ES-I3 (cell line): ENCODE data around the gene S100A10.

Experiments used
- H3K36me3 ChIP-seq: 2 replicates; pipeline ENCODE4 v1.6.1; 2013; ENCODE audit warnings: mild to moderate bottlenecking, low read length, control low read depth, moderate library complexity; ENCODE audit not compliant: insufficient read depth
- H3K4me1 ChIP-seq: 2 replicates; pipeline ENCODE4 v1.6.1; 2013; ENCODE audit warnings: mild to moderate bottlenecking, control low read depth, low read length; ENCODE audit not compliant: insufficient read depth
- H3K9ac ChIP-seq: 2 replicates; pipeline ENCODE4 v1.6.1; 2013; ENCODE audit warnings: low read depth, mild to moderate bottlenecking, low read length, moderate library complexity
- H3K9me3 ChIP-seq: 2 replicates; pipeline ENCODE4 v1.6.1; 2013; ENCODE audit warnings: mild to moderate bottlenecking, low read length, moderate library complexity; ENCODE audit not compliant: control insufficient read depth, insufficient read depth

The S100A10 gene

GRCh38 chr1:151949371-151950193, 44.1 kb downstream of the S100A10 start:
- H3K4me1 ChIP-seq, result peaks cover 19% of the 10 kb centered on the region

GRCh38 chr1:151948506-151948905, 45.2 kb downstream of the S100A10 start:
- Histone ChIP-seq H3K9me3 (no peaks in the 10 kb centered on the region), H3K9ac (no peak overlapping the region), H3K36me3 (no peaks in the 10 kb centered on the region), H3K4me1 (peaks cover 19% of the 10 kb centered on the region)

More at GRCh38 chr1:151949371-151950193, 44.1 kb downstream of the S100A10 start:
- Histone ChIP-seq H3K9ac (no peak overlapping the region), H3K36me3 (no peaks in the 10 kb centered on the region), H3K9me3 (no peaks in the 10 kb centered on the region)

- Histone ChIP-seq H3K9ac (no peak overlapping the region), H3K36me3 (no peaks in the 10 kb centered on the region), H3K9me3 (no peaks in the 10 kb centered on the region), H3K4me1 (peaks cover 19% of the 10 kb centered on the region)
Measured at GRCh38 chr1:151947140-151947539, 46.5 kb downstream of the S100A10 start.

- no peaks in the 10 kb centered on the region for H3K9me3 ChIP-seq
- no peak overlapping the region for H3K9ac ChIP-seq
- no peaks in the 10 kb centered on the region for H3K36me3 ChIP-seq
- peaks cover 20% of the 10 kb centered on the region for H3K4me1 ChIP-seq
Measured at GRCh38 chr1:151945725-151946722, 47.6 kb downstream of the S100A10 start.

GRCh38 chr1:151944857-151945575, 48.6 kb downstream of the S100A10 start:
- H3K36me3 ChIP-seq, result no peaks in the 10 kb centered on the region
- no peak overlapping the region for H3K9ac ChIP-seq
- peaks cover 24% of the 10 kb centered on the region for H3K4me1 ChIP-seq
- no peaks in the 10 kb centered on the region for H3K9me3 ChIP-seq

- Histone ChIP-seq H3K4me1 (peaks cover 24% of the 10 kb centered on the region), H3K9ac (no peak overlapping the region), H3K9me3 (no peaks in the 10 kb centered on the region), H3K36me3 (no peaks in the 10 kb centered on the region)
Measured at GRCh38 chr1:151944126-151944856, 49.4 kb downstream of the S100A10 start.

- Histone ChIP-seq H3K9ac (no peak overlapping the region), H3K36me3 (no peaks in the 10 kb centered on the region), H3K9me3 (no peaks in the 10 kb centered on the region), H3K4me1 (peaks cover 24% of the 10 kb centered on the region)
Measured at GRCh38 chr1:151943591-151943990, 50.1 kb downstream of the S100A10 start.

- Histone ChIP-seq H3K9ac (no peak overlapping the region), H3K9me3 (no peaks in the 10 kb centered on the region), H3K36me3 (no peaks in the 10 kb centered on the region), H3K4me1 (peaks cover 24% of the 10 kb centered on the region)
Measured at GRCh38 chr1:151942882-151943281, 50.8 kb downstream of the S100A10 start.

- Histone ChIP-seq H3K9ac (no peak overlapping the region), H3K36me3 (no peaks in the 10 kb centered on the region), H3K9me3 (no peaks in the 10 kb centered on the region), H3K4me1 (peaks cover 11% of the 10 kb centered on the region; the same call in 1 of the 2 replicates)
Measured at GRCh38 chr1:151940541-151940940, 53.1 kb downstream of the S100A10 start.

- Histone ChIP-seq H3K9me3 (no peaks in the 10 kb centered on the region), H3K4me1 (peaks cover 5% of the 10 kb centered on the region), H3K9ac (no peak overlapping the region), H3K36me3 (no peaks in the 10 kb centered on the region)
Measured at GRCh38 chr1:151939779-151940178, 53.9 kb downstream of the S100A10 start.

GRCh38 chr1:151939141-151939540, 54.5 kb downstream of the S100A10 start:
- H3K9me3 ChIP-seq, result no peaks in the 10 kb centered on the region
- H3K9ac ChIP-seq, result no peak overlapping the region
- H3K36me3 ChIP-seq, result no peaks in the 10 kb centered on the region
- H3K4me1 ChIP-seq, result peaks cover 7% of the 10 kb centered on the region

GRCh38 chr1:151936653-151937052, 57.0 kb downstream of the S100A10 start:
- no peaks in the 10 kb centered on the region for H3K36me3 ChIP-seq
- H3K9me3 ChIP-seq, result no peaks in the 10 kb centered on the region
- H3K9ac ChIP-seq, result no peak overlapping the region
- H3K4me1 ChIP-seq, result peaks cover 7% of the 10 kb centered on the region

- Histone ChIP-seq H3K4me1 (peaks cover 7% of the 10 kb centered on the region), H3K36me3 (no peaks in the 10 kb centered on the region), H3K9me3 (no peaks in the 10 kb centered on the region), H3K9ac (no peak overlapping the region)
Measured at GRCh38 chr1:151935894-151936602, 57.6 kb downstream of the S100A10 start.
